Measurements from ENCODE around the gene AFMID.

AFMID gene

DNA sequence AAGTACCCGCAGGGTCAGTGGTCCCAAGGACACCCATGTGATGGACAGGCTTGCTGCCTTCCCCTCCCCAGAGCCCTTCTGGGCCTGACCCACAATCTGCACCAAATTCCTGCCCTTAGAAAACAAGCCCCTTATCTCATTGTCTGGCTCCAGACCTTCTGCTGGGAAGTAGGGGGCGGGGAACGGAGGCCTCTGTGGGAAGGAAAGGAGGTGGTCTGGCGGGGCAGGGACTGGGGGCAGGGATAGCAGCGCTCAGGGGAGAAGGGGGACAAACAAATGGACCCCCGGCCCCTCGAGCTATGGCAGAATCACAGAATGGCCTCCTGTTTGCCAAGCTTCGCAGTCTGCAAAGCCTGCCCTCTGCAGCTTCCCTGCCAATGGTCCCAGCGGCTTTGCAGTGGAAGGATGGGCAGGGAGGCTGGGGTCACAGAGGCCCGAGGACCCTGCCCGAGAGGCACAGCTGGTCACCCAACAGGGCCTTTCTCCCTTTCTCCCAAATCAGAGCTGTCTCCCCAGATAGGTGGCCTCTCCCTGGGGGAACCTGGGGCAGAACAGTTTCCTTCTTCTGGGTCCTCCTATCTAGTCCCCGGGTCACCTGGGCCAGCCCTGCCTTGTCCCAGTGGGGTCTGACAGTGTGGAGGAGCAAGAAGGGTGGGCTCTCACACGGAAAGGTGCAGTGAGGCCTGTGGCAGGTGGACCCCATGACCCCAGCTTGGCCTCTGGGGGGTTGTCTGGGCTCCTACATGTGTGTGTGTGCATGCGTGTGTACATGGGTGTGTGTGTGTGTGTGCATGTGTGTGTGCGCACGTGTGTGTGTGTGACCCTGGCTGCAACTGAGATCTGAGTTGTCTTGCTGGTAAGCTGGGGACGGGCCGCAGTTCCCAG, 69.8 kb downstream of the AFMID start:
- no peak for DNase-seq

All from activated T-cell treated with anti-CD3 and anti-CD28 coated beads for 4 hours (primary cell).